ENCODE results near the gene KCNQ1. TPM values are rescaled to one million over a fixed set of nuclear protein-coding genes. Genes with fewer than 3 reads are reported as not detected.

The KCNQ1 gene
- total RNA-seq, 1 experiment from 2014 or later, result not detected

- Mint-ChIP-seq H3K4me1 (ENCODE audit: insufficient read depth, unreplicated experiment) (no peaks in the 10 kb centered on the region), H3K27me3 (ENCODE audit: insufficient read depth, unreplicated experiment) (peaks cover 7% of the 10 kb centered on the region), H3K9me3 (ENCODE audit: unreplicated experiment) (no peaks in the 10 kb centered on the region), H3K27ac (ENCODE audit: low read depth, unreplicated experiment) (no peak overlapping the region), H3K36me3 (ENCODE audit: insufficient read depth, unreplicated experiment) (no peaks in the 10 kb centered on the region), H3K4me3 (ENCODE audit: unreplicated experiment) (no peak overlapping the region)
- POLR2A ChIA-PET, result no interaction called here
- BruUV-seq (replicated peaks), result no TSS peak
- no peak for TF ChIP-seq CTCF (IDR thresholded peaks at IDR 0.05; ENCODE audit: unreplicated experiment)
- CTCF ChIA-PET, result interaction anchor here (0.7 to 1.0 kb wide), 2 partner anchors 31 to 39 kb away, joined by 3 to 5 read pairs; no protein-coding TSS in a partner anchor
- intact Hi-C loops (cut with micrococcal nuclease), result no loop called here
- no peak for DNase-seq (ENCODE audit: unreplicated experiment)
Measured at GRCh38 chr11:2452321-2453012, 7.7 kb downstream of the KCNQ1 start.

- peaks cover 16% of the 10 kb centered on the region for H3K27me3 Mint-ChIP-seq (ENCODE audit: insufficient read depth, unreplicated experiment)
- H3K4me1 Mint-ChIP-seq (ENCODE audit: insufficient read depth, unreplicated experiment), result no peaks in the 10 kb centered on the region
- intact Hi-C loops (cut with micrococcal nuclease), result no loop called here
- CTCF ChIA-PET, result no interaction called here
- no TSS peak for BruUV-seq (replicated peaks)
- DNase-seq (ENCODE audit: unreplicated experiment), result no peak
- no peak for TF ChIP-seq CTCF (IDR thresholded peaks at IDR 0.05; ENCODE audit: unreplicated experiment)
- H3K9me3 Mint-ChIP-seq (ENCODE audit: unreplicated experiment), result no peaks in the 10 kb centered on the region
- no peaks in the 10 kb centered on the region for H3K36me3 Mint-ChIP-seq (ENCODE audit: insufficient read depth, unreplicated experiment)
- H3K27ac Mint-ChIP-seq (ENCODE audit: low read depth, unreplicated experiment), result no peak overlapping the region
- no peak overlapping the region for H3K4me3 Mint-ChIP-seq (ENCODE audit: unreplicated experiment)
- POLR2A ChIA-PET, result no interaction called here
Measured at GRCh38 chr11:2453436-2453835, 8.6 kb downstream of the KCNQ1 start.

- POLR2A ChIA-PET, result no interaction called here
- CTCF ChIA-PET, result no interaction called here
- TF ChIP-seq CTCF (IDR thresholded peaks at IDR 0.05; ENCODE audit: unreplicated experiment), result no peak
- no TSS peak for BruUV-seq (replicated peaks)
- no peak overlapping the region for H3K4me3 Mint-ChIP-seq (ENCODE audit: unreplicated experiment)
- no peaks in the 10 kb centered on the region for H3K9me3 Mint-ChIP-seq (ENCODE audit: unreplicated experiment)
- no peaks in the 10 kb centered on the region for H3K36me3 Mint-ChIP-seq (ENCODE audit: insufficient read depth, unreplicated experiment)
- H3K27ac Mint-ChIP-seq (ENCODE audit: low read depth, unreplicated experiment), result no peak overlapping the region
- intact Hi-C loops (cut with micrococcal nuclease), result no loop called here
- H3K4me1 Mint-ChIP-seq (ENCODE audit: insufficient read depth, unreplicated experiment), result no peaks in the 10 kb centered on the region
- DNase-seq (ENCODE audit: unreplicated experiment), result no peak
- H3K27me3 Mint-ChIP-seq (ENCODE audit: insufficient read depth, unreplicated experiment), result peaks cover 19% of the 10 kb centered on the region
Measured at GRCh38 chr11:2458321-2458720, 13.5 kb downstream of the KCNQ1 start.

GRCh38 chr11:2459016-2459725 lies 14.4 kb downstream of the KCNQ1 start:
- H3K4me3 Mint-ChIP-seq (ENCODE audit: unreplicated experiment), result no peak overlapping the region
- H3K27ac Mint-ChIP-seq (ENCODE audit: low read depth, unreplicated experiment), result no peak overlapping the region
- TF ChIP-seq CTCF (IDR thresholded peaks at IDR 0.05; ENCODE audit: unreplicated experiment), result no peak
- H3K36me3 Mint-ChIP-seq (ENCODE audit: insufficient read depth, unreplicated experiment), result no peaks in the 10 kb centered on the region
- BruUV-seq (replicated peaks), result no TSS peak
- POLR2A ChIA-PET, result no interaction called here
- intact Hi-C loops (cut with micrococcal nuclease), result no loop called here
- H3K4me1 Mint-ChIP-seq (ENCODE audit: insufficient read depth, unreplicated experiment), result no peaks in the 10 kb centered on the region
- no peak for DNase-seq (ENCODE audit: unreplicated experiment)
- H3K9me3 Mint-ChIP-seq (ENCODE audit: unreplicated experiment), result no peaks in the 10 kb centered on the region
- CTCF ChIA-PET, result no interaction called here
- peaks cover 19% of the 10 kb centered on the region for H3K27me3 Mint-ChIP-seq (ENCODE audit: insufficient read depth, unreplicated experiment)

Measured in MCF 10A (cell line).